Measurements from ENCODE around the gene IGF2BP1. TPM values are rescaled to one million over a fixed set of nuclear protein-coding genes. Genes with fewer than 3 reads are reported as not detected.
A peak's percentile ranks its signal among the peaks of the same experiment; 100 is the strongest.

The IGF2BP1 gene
- total RNA-seq, 4 donors from 2014 or later, result not detected

DNA sequence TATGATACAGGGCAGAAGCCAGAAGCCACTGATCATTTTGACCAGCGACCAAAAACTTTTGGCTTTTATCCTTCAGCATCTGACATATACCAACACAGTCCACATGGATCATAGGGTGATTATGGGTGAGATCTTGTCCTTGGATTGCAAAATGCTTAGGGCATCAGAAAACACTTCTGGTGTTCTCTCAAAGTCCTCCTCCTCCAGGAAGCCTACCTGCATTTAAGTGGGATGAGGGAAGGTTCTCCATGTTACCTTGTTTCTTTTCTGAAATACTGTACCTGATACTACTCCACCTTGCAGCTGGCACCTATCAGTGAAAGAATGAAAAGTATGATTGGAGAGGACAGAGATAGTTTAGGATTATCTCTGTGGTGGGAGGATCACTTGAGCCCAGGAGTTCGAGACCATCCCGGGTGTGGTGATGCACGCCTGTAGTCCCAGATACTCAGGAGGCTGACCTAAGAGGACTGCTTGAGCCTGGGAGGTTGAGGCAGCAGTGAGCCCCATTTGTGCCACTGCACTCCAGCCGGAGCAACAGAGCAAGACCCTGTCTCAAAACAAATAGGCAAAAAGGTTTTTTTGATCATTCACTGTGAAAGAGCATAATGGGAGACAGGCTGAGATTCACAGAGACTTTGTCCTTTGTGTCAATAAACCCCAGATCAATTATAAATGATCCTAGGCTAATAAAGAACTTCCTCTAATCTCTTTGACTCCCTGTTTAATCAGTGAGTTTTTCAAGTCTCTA is 88.6 kb downstream of the IGF2BP1 start:
- H3K4me1 ChIP-seq, result no peaks in the 10 kb centered on the region
- no peak overlapping the region for H3K4me3 ChIP-seq
- H3K27ac ChIP-seq, result no peak overlapping the region
- 88% methylated on average over 5 of the region's 5 CpGs for WGBS
- DNase-seq (ENCODE audit: low spot score in 2 of 2), result no peak
- no peaks in the 10 kb centered on the region for H3K9me3 ChIP-seq
- H3K27me3 ChIP-seq, result peaks cover 34% of the 10 kb centered on the region
- TF ChIP-seq POLR2A (IDR thresholded peaks at IDR 0.05) (no peak), POLR2AphosphoS5 (IDR thresholded peaks at IDR 0.05) (no peak), EP300 (IDR thresholded peaks at IDR 0.05) (no peak)
- TF ChIP-seq, protein P1, sequence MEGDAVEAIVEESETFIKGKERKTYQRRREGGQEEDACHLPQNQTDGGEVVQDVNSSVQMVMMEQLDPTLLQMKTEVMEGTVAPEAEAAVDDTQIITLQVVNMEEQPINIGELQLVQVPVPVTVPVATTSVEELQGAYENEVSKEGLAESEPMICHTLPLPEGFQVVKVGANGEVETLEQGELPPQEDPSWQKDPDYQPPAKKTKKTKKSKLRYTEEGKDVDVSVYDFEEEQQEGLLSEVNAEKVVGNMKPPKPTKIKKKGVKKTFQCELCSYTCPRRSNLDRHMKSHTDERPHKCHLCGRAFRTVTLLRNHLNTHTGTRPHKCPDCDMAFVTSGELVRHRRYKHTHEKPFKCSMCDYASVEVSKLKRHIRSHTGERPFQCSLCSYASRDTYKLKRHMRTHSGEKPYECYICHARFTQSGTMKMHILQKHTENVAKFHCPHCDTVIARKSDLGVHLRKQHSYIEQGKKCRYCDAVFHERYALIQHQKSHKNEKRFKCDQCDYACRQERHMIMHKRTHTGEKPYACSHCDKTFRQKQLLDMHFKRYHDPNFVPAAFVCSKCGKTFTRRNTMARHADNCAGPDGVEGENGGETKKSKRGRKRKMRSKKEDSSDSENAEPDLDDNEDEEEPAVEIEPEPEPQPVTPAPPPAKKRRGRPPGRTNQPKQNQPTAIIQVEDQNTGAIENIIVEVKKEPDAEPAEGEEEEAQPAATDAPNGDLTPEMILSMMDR (IDR thresholded peaks at IDR 0.05), result no peak
- H3K36me3 ChIP-seq, result no peaks in the 10 kb centered on the region

DNA sequence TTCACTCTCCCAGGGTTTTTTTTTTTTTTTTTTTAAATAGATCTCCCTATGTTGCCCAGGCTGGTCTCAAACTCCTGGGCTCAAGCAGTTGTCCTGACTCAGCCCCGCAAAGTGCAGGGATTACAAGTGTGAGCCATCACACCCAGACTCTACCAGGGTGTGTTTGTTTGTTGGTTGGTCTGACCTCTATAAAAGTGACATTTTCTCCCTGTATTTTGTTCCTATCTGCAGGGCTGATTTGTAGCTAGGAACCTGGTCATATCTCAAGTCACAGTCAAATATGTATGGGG is 89.1 kb downstream of the IGF2BP1 start:
- DNase-seq (ENCODE audit: low spot score in 2 of 2), result no peak
- TF ChIP-seq POLR2AphosphoS5 (IDR thresholded peaks at IDR 0.05) (no peak), EP300 (IDR thresholded peaks at IDR 0.05) (no peak), POLR2A (IDR thresholded peaks at IDR 0.05) (no peak)
- TF ChIP-seq, protein P1 (IDR thresholded peaks at IDR 0.05), result no peak
- Histone ChIP-seq H3K4me1 (no peaks in the 10 kb centered on the region), H3K9me3 (no peaks in the 10 kb centered on the region), H3K27me3 (peaks cover 34% of the 10 kb centered on the region), H3K27ac (no peak overlapping the region), H3K36me3 (no peaks in the 10 kb centered on the region), H3K4me3 (no peak overlapping the region)
- 75% methylated on average over 1 of the region's 1 CpG for WGBS

DNA sequence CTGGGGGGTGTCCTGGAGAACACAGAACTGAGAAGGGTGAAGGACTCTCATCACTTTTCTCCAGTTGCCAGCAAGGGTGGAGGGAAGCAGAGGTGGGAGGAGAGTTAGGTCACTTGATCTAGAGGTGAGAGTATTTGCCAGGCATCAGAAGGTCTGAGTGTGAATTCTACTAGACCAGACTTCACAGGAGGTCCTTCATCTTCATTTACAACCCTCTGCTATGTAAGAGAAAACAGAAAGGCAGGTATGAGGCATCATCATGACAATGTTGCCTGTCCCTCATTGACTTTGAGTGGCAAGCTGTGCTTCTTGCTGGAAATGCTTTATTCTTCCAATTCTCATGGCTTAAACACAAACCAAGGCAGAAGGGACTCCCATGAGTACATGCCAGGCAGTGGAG is 89.5 kb downstream of the IGF2BP1 start:
- no peak for DNase-seq (ENCODE audit: low spot score in 2 of 2)

DNA sequence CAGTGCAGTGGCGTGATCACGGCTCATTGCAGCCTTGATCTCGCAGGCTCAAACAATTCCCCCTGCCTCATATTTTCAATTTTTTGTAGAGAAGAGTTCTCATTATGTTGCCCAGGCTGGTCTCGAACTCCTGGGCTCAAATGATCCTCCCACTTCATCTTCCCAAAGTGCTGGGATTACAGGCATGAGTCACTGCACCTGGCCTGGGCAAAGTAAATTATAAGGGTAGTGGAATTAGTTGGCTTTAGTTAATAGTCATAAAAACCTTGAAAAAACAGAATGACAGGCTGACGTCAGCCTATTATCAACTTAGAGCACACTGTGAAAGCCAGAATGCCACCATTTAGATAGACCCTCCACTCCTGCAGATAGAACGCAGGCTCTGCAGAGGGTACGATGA is 91.9 kb downstream of the IGF2BP1 start:
- H3K27ac ChIP-seq, result no peak overlapping the region
- H3K27me3 ChIP-seq, result peaks cover 23% of the 10 kb centered on the region
- H3K36me3 ChIP-seq, result no peaks in the 10 kb centered on the region
- DNase-seq (ENCODE audit: low spot score in 2 of 2), result no peak
- no peak overlapping the region for H3K4me3 ChIP-seq
- TF ChIP-seq, protein P1 (IDR thresholded peaks at IDR 0.05), result no peak
- TF ChIP-seq EP300 (IDR thresholded peaks at IDR 0.05) (no peak), POLR2A (IDR thresholded peaks at IDR 0.05) (no peak), POLR2AphosphoS5 (IDR thresholded peaks at IDR 0.05) (no peak)
- WGBS, result 90% methylated on average over 7 of the region's 7 CpGs
- H3K9me3 ChIP-seq, result no peaks in the 10 kb centered on the region
- no peaks in the 10 kb centered on the region for H3K4me1 ChIP-seq

More for the DNA sequence above, 89.5 kb downstream of the IGF2BP1 start:
- Histone ChIP-seq H3K4me1 (no peaks in the 10 kb centered on the region), H3K27me3 (peaks cover 34% of the 10 kb centered on the region), H3K36me3 (no peaks in the 10 kb centered on the region), H3K27ac (no peak overlapping the region), H3K4me3 (no peak overlapping the region), H3K9me3 (no peaks in the 10 kb centered on the region)
- TF ChIP-seq POLR2AphosphoS5 (IDR thresholded peaks at IDR 0.05) (no peak), EP300 (IDR thresholded peaks at IDR 0.05) (no peak), POLR2A (IDR thresholded peaks at IDR 0.05) (no peak)
- TF ChIP-seq, protein P1 (IDR thresholded peaks at IDR 0.05), result no peak

DNA sequence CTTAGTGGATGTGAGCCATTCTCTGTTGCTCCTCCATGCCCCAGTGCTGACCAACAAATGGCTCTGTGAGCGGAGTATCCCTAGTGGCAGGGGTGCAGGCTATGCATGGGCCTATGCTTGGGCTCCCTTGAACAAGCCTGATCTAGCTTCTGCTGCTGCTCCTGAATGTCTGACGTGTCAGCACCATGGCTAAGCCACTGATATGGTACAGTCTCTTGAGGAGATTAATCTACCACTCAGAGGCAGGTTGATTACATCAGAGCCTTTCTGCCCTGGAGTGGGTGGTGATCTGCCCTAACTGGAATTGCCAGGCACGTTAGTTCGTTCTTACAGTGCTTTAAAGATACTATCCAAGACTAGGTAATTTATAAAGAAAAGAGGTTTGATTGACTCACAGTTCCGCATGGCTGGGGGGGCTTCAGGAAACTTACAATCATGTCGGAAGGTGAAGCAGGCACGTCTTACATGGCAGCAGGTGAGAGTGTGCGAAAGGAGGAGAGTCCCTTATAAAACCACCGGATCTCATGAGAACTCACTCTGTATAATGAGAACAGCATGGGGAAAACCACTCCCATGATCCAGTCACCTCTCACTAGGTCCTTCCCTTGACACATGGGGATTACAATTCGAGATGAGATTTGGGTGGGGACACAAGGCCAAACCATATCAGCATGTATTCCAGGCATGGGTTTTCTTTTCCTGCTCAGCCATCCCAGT is 93.9 kb downstream of the IGF2BP1 start:
- Histone ChIP-seq H3K27me3 (peaks cover 20% of the 10 kb centered on the region), H3K27ac (peak overlapping the region; percentile 38)
- DNase-seq (ENCODE audit: low spot score in 2 of 2), result no peak

More for the DNA sequence above, 93.9 kb downstream of the IGF2BP1 start:
- no peak overlapping the region for H3K4me3 ChIP-seq
- no peak for TF ChIP-seq EP300 (IDR thresholded peaks at IDR 0.05)
- TF ChIP-seq, protein P1 (IDR thresholded peaks at IDR 0.05), result no peak
- TF ChIP-seq POLR2A (IDR thresholded peaks at IDR 0.05), result no peak
- TF ChIP-seq POLR2AphosphoS5 (IDR thresholded peaks at IDR 0.05), result no peak
- H3K4me1 ChIP-seq, result no peaks in the 10 kb centered on the region
- WGBS, result 44% methylated on average over 9 of the region's 10 CpGs
- H3K36me3 ChIP-seq, result no peaks in the 10 kb centered on the region
- no peaks in the 10 kb centered on the region for H3K9me3 ChIP-seq

Measured in suprapubic skin (tissue), 4 donors.